OCI-LY1 (cell line): Measurements from ENCODE around the gene FAM217B.
A peak's percentile ranks its signal among the peaks of the same experiment; 100 is the strongest.
"Not testable (repeated sequence)": the region's sequence is repeated elsewhere in the genome, so short reads cannot be mapped to it uniquely, and the experiment has no call there.

ENCODE experiments used
- H2AFZ ChIP-seq: fragments of 200-600 bp; sonication (generic), shearing (Covaris generic); 2 replicates; pipeline ENCODE4 v1.6.0; 2014; ENCODE audit warnings: antibody characterized with exemption, mild to moderate bottlenecking, low read length
- H3F3A ChIP-seq: fragments of 200-600 bp; sonication (generic), shearing (Covaris generic); 2 replicates; pipeline ENCODE4 v1.6.0; 2014; ENCODE audit warnings: mild to moderate bottlenecking, antibody characterized with exemption, low read length, moderate library complexity; ENCODE audit not compliant: insufficient read depth
- H3K27ac ChIP-seq: fragments of 200-600 bp; sonication (generic); 2 replicates; pipeline ENCODE4 v1.5.1; 2014; ENCODE audit warnings: low read length, mixed run types, mild to moderate bottlenecking, low read depth; ENCODE audit not compliant: poor library complexity, severe bottlenecking
- H3K27me3 ChIP-seq: fragments of 200-600 bp; sonication (generic); 2 replicates; pipeline ENCODE4 v1.6.0; 2014; ENCODE audit warnings: antibody characterized with exemption, mild to moderate bottlenecking, low read length, moderate library complexity; ENCODE audit not compliant: insufficient read depth
- H3K36me3 ChIP-seq: fragments of 200-600 bp; sonication (generic); 2 replicates; pipeline ENCODE4 v1.6.1; 2014; ENCODE audit warnings: mild to moderate bottlenecking, antibody characterized with exemption, low read length, moderate library complexity, mixed read lengths; ENCODE audit not compliant: insufficient read depth
- H3K4me1 ChIP-seq: fragments of 200-600 bp; sonication (generic); 2 replicates; pipeline ENCODE4 v1.5.1; 2014; ENCODE audit warnings: mild to moderate bottlenecking, low read length, moderate library complexity; ENCODE audit not compliant: insufficient read depth, severe bottlenecking
- H3K4me2 ChIP-seq: fragments of 200-600 bp; sonication (generic), shearing (Covaris generic); 2 replicates; pipeline ENCODE4 v1.6.1; 2014; ENCODE audit warnings: low read length
- H3K4me3 ChIP-seq: fragments of 200-600 bp; sonication (generic); 2 replicates; pipeline ENCODE4 v1.5.1; 2014; ENCODE audit warnings: low read length, low read depth, mild to moderate bottlenecking, mixed read lengths; ENCODE audit not compliant: poor library complexity, severe bottlenecking
- H3K79me2 ChIP-seq: fragments of 200-600 bp; shearing (Covaris generic); 2 replicates; pipeline ENCODE4 v1.6.1; 2016; ENCODE audit warnings: mixed run types, low read length, mixed read lengths; ENCODE audit not compliant: insufficient read depth
- H3K9ac ChIP-seq: fragments of 200-600 bp; sonication (generic), shearing (Covaris generic); 2 replicates; pipeline ENCODE4 v1.6.1; 2014; ENCODE audit warnings: mild to moderate bottlenecking, low read length, mixed read lengths
- H3K9me2 ChIP-seq: fragments of 200-600 bp; sonication (generic), shearing (Covaris generic); 2 replicates; pipeline ENCODE4 v1.6.1; 2014; ENCODE audit warnings: low read depth, mild to moderate bottlenecking, low read length, mixed read lengths
- H3K9me3 ChIP-seq: fragments of 200-600 bp; shearing (Covaris generic); 2 replicates; pipeline ENCODE4 v1.6.1; 2014; ENCODE audit warnings: low read length, mixed read lengths
- H4K20me1 ChIP-seq: fragments of 200-600 bp; sonication (generic), shearing (Covaris generic); 2 replicates; pipeline ENCODE4 v1.6.0; 2016; ENCODE audit warnings: mild to moderate bottlenecking, low read length; ENCODE audit not compliant: insufficient read depth
- CTCF ChIP-seq: fragments of 200-600 bp; sonication (generic), shearing (Covaris generic); IDR thresholded peaks from 2 replicates; pipeline ENCODE4 v1.5.1; 2017; ENCODE audit warnings: mild to moderate bottlenecking, antibody characterized with exemption, low read length, moderate library complexity, mixed read lengths
- EZH2 ChIP-seq: fragments of 200-600 bp; sonication (generic), shearing (Covaris generic); IDR thresholded peaks from 2 replicates; pipeline ENCODE4 v1.8.0; 2017; ENCODE audit warnings: borderline replicate concordance, mixed run types, mild to moderate bottlenecking, antibody characterized with exemption, low read length, moderate library complexity, mixed read lengths

Gene FAM217B

GRCh38 chr20:59954718-59955117, 14.5 kb downstream of the FAM217B start:
- H3K4me2 ChIP-seq, result no peak overlapping the region
- H3K27me3 ChIP-seq, result no peaks in the 10 kb centered on the region
- no peaks in the 10 kb centered on the region for H3K4me1 ChIP-seq
- H3K9me2 ChIP-seq, result no peaks in the 10 kb centered on the region
- H3K9ac ChIP-seq, result no peak overlapping the region
- H4K20me1 ChIP-seq, result no peaks in the 10 kb centered on the region
- H3K9me3 ChIP-seq, result no peaks in the 10 kb centered on the region
- no peak overlapping the region for H3K27ac ChIP-seq
- TF ChIP-seq EZH2, result no peak
- no peaks in the 10 kb centered on the region for H3K79me2 ChIP-seq
- no peaks in the 10 kb centered on the region for H3K36me3 ChIP-seq
- no peak overlapping the region for H3K4me3 ChIP-seq
- no peak overlapping the region for H2AFZ ChIP-seq
- no peaks in the 10 kb centered on the region for H3F3A ChIP-seq

- H2AFZ ChIP-seq, result no peak overlapping the region
- no peak overlapping the region for H3K4me3 ChIP-seq
Measured at GRCh38 chr20:59955131-59955796, 15.1 kb downstream of the FAM217B start.

GRCh38 chr20:59957568-59957967, 17.4 kb downstream of the FAM217B start:
- H3K9ac ChIP-seq, H3K9me2 ChIP-seq, H3K27ac ChIP-seq, H3K36me3 ChIP-seq, H3K4me3 ChIP-seq, H3K79me2 ChIP-seq, H3K4me2 ChIP-seq, H3K9me3 ChIP-seq, H2AFZ ChIP-seq, H4K20me1 ChIP-seq, H3F3A ChIP-seq, H3K4me1 ChIP-seq, H3K27me3 ChIP-seq: not testable (repeated sequence)

More at GRCh38 chr20:59955131-59955796, 15.1 kb downstream of the FAM217B start:
- Histone ChIP-seq H3K27ac (no peak overlapping the region), H3K4me2 (no peak overlapping the region), H3F3A (no peaks in the 10 kb centered on the region), H3K27me3 (no peaks in the 10 kb centered on the region), H4K20me1 (no peaks in the 10 kb centered on the region), H3K9me2 (no peaks in the 10 kb centered on the region), H3K36me3 (no peaks in the 10 kb centered on the region), H3K9me3 (no peaks in the 10 kb centered on the region), H3K79me2 (no peaks in the 10 kb centered on the region), H3K9ac (no peak overlapping the region), H3K4me1 (no peaks in the 10 kb centered on the region)
- TF ChIP-seq CTCF (peak; percentile 40; the same call in 1 of the 2 replicates), EZH2 (no peak)

- Histone ChIP-seq H3K9ac (no peak within 1 kb of the TSS), H2AFZ (no peak within 1 kb of the TSS), H3K79me2 (no peaks in the 10 kb centered on the region), H3K4me2 (no peak within 1 kb of the TSS), H3K36me3 (no peaks in the 10 kb centered on the region), H3K9me2 (no peaks in the 10 kb centered on the region), H4K20me1 (no peaks in the 10 kb centered on the region), H3F3A (no peaks in the 10 kb centered on the region), H3K9me3 (no peaks in the 10 kb centered on the region), H3K27me3 (no peaks in the 10 kb centered on the region), H3K27ac (no peak within 1 kb of the TSS), H3K4me3 (no peak within 1 kb of the TSS), H3K4me1 (no peaks in the 10 kb centered on the region)
- no peak for TF ChIP-seq EZH2
- no peak for TF ChIP-seq CTCF
Measured at GRCh38 chr20:59958123-59958522, 17.9 kb downstream of the FAM217B start, which contains the start of gene CDH26. Gene CDH26 (plus strand): TSS chr20:59958423. CDS start chr20:59958727, 304 bp downstream.
